ENCODE results near the gene ELAC1.
A peak's percentile ranks its signal among the peaks of the same experiment; 100 is the strongest.

Gene ELAC1

GRCh38 chr18:51029378-51029693 lies 61.5 kb downstream of the ELAC1 start:
- H3K27ac ChIP-seq (replicated peaks): peak overlapping the region; percentile 93
- no peaks in the 10 kb centered on the region for H3K27me3 ChIP-seq (ENCODE audit: insufficient read depth, poor library complexity, severe bottlenecking)
- H3K4me3 ChIP-seq (replicated peaks; ENCODE audit: insufficient read depth, low read length): peak overlapping the region; percentile 79
- DNase-seq (ENCODE audit: low read depth in 1 of 2, low spot score in 1 of 2): no peak
- TF ChIP-seq CTCF (IDR thresholded peaks at IDR 0.05; ENCODE audit: insufficient read depth, low read length): no peak
- TF ChIP-seq REST (IDR thresholded peaks at IDR 0.05; ENCODE audit: insufficient replicate concordance, low read depth): no peak
- no peak for TF ChIP-seq SPI1 (IDR thresholded peaks at IDR 0.05; ENCODE audit: borderline replicate concordance, low read depth)
- TF ChIP-seq POLR2AphosphoS5 (IDR thresholded peaks at IDR 0.05; ENCODE audit: low read depth): no peak
- TF ChIP-seq GABPA (IDR thresholded peaks at IDR 0.05; ENCODE audit: low read depth): no peak

- DNase-seq (ENCODE audit: low read depth in 1 of 2, low spot score in 1 of 2): peak; percentile 93 to 99
Measured at GRCh38 chr18:51029694-51030536, 62.1 kb downstream of the ELAC1 start, which contains the start of gene SMAD4. Gene SMAD4, plus strand, starts transcription at chr18:51030213. Its CDS starts 16,834 bp downstream, at chr18:51047047.

More at GRCh38 chr18:51029694-51030536, 62.1 kb downstream of the ELAC1 start, which contains the start of gene SMAD4:
- H3K4me3 ChIP-seq (replicated peaks; ENCODE audit: insufficient read depth, low read length): peak within 1 kb of the TSS; percentile 79
- peak within 1 kb of the TSS; percentile 93 for H3K27ac ChIP-seq (replicated peaks)
- TF ChIP-seq GABPA (IDR thresholded peaks at IDR 0.05; ENCODE audit: low read depth): 0 out of 2 replicates have a peak, but pooled peaks have one; percentile 17
- no peak for TF ChIP-seq CTCF (IDR thresholded peaks at IDR 0.05; ENCODE audit: insufficient read depth, low read length)
- no peak for TF ChIP-seq SPI1 (IDR thresholded peaks at IDR 0.05; ENCODE audit: borderline replicate concordance, low read depth)
- peak; percentile 97 for TF ChIP-seq POLR2AphosphoS5 (IDR thresholded peaks at IDR 0.05; ENCODE audit: low read depth)
- peak; percentile 65 for TF ChIP-seq REST (IDR thresholded peaks at IDR 0.05; ENCODE audit: insufficient replicate concordance, low read depth)
- no peaks in the 10 kb centered on the region for H3K27me3 ChIP-seq (ENCODE audit: insufficient read depth, poor library complexity, severe bottlenecking)

Measured in HL-60 (cell line).